GM23248 (cell line): Measurements from ENCODE around the gene TMEM248.

ENCODE experiments used
- EZH2 ChIP-seq: fragments of 200-600 bp; sonication (generic); IDR thresholded peaks from 2 replicates; pipeline ENCODE4 v1.6.1; 2018; ENCODE audit warnings: antibody characterized with exemption, mild to moderate bottlenecking; ENCODE audit not compliant: insufficient read depth, poor library complexity, severe bottlenecking
- EZH2phosphoT487 ChIP-seq: fragments of 200-600 bp; sonication (generic); IDR thresholded peaks from 2 replicates; pipeline ENCODE4 v1.6.1; 2018; ENCODE audit warnings: antibody characterized with exemption, moderate library complexity, mild to moderate bottlenecking, low read depth; ENCODE audit not compliant: insufficient read depth

- TF ChIP-seq EZH2: no peak
- no peak for TF ChIP-seq EZH2phosphoT487
Measured at GRCh38 chr7:66907731-66908130, 13.3 kb upstream of the TMEM248 start.
